Posterior vena cava (tissue), 2 donors: Measurements from ENCODE around the gene PAPOLG. TPM values are rescaled to one million over a fixed set of nuclear protein-coding genes. Genes with fewer than 3 reads are reported as not detected.
"Not testable (repeated sequence)": the region's sequence is repeated elsewhere in the genome, so short reads cannot be mapped to it uniquely, and the experiment has no call there.

Experiments
- DNase-seq: peaks from one replicate; pipeline ENCODE4 v3.0.0-alpha.2; 2020; ENCODE audit warnings: low spot score
- intact Hi-C, 2 donors: fragments of 100-400 bp; cut with DNase I; formaldehyde crosslinking; loops; one replicate each; pipeline versions ENCODE4 v1.14.1 to v1.14.2; 2022 to 2023
- total RNA-seq, 2 donors: library from RNA; stranded (reverse); fragmentation: NEBNext Ultra II Directional; extraction: Animal tissue kit (Norgen Biotek cat#: 25700); gene quantifications; one replicate each; pipeline ENCODE4 v1.2.1, GENCODE V29; 2021
- donor health status: DM: yes; HTN: yes; CAD: no.
- donor health status: DM: yes; HTN: yes; CAD: no.

PAPOLG gene
- total RNA-seq, 2 donors from 2014 or later = 9.3 to 9.9 TPM

DNA sequence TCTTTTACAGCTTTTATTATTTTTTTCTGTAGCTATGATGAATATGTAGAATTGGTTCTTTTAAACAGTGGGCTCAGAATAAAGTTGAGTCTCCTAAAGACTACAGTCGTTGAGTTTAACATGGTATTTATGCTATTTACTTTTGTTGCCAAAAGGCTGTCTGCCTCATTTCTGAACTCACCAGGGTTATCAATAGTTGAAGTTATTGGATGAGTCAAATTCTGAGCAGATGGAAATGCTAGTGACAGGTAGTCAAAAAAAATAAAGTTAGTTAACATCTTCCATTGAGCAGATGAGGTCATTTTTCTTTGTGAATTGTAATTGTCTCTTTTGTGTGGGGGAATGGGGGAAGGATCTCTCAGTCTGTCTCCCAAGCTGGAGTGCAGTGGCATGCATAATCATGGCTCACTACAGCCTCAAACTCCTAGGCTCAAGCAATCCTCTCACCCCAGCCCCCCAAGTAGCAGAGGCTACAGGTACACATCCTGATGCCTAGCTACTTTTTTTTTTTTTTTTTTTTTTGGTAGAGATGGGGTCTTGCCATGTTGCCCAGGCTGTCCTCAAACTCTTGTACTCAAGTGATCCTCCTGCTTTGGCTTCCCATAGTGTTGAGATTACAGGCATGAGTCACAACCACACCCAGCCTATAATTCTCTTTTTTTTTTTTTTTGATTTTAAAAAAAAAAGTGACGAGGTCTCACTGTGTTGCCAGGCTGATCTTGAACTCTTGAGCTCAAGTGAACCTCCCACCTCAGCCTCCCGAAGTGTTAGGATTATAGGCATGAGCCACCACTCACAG lies 8.9 kb downstream of the PAPOLG start:
- no peak for DNase-seq
- intact Hi-C loops = no loop called here

DNA sequence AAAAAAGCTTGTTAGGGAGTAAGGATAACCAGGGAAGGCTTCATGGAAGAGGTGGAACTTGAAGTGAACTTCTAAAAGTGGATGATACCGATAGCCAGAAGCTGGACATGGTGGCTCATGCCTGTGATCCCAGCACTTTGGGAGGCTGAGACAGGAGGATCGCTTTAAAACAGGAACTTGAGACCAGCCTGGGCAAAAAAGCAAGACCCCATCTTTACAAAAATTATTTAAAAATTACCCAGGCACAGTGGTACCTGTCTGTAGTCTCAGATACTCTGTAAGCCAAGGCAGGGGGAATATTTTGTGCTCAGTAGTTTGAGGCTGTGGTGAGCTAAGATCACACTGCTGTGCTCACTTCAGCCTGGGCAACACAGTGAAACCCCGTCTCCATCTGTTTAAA lies 10.2 kb downstream of the PAPOLG start:
- intact Hi-C loops = no loop called here
- no peak for DNase-seq

DNA sequence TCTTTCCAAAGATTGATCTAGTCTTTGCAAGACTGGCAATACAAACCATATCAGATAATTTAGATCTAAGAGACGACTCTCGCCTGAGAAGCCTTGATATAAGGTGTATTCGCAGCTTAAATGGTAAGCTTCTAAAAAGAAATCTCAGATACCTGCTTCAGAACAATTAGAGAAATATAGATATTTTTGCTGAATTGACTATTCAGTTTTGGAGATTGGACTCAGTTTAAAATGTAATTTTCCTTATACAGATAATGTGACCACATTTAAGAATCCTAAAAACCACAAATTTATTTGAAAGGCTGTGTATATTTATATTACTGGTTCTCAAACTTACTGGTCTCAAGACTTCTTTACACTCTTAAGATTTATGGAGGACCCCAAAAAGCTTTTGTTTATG lies 15.4 kb downstream of the PAPOLG start:
- no peak for DNase-seq
- intact Hi-C loops = no loop called here

DNA sequence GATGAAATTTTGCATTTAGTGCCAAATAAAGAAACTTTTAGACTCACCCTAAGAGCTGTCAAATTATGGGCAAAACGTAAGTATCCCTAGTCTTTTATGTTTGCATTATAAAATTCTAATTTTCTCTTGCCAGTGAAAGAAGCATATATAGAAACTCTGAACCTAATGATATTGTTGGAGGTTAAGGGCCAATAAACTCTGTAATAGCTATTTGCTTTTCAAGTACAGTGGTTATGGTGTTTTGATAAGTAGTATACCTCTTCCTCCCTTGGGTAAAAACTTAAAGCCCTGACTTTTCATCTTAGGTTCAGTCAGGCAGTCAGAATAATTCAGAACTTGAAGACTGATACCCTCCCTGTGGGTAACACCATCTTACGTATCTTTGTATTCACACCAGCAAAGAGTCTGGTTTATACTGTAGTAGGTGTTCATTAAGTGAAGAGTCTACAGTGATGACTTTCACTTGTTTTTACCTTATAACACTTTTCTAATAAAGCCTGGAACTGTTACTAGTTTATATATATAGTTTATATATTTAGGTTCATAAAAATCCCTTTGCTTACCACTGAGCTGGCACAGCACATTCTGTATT lies 19.1 kb downstream of the PAPOLG start:
- no peak for DNase-seq
- intact Hi-C loops = no loop called here

DNA sequence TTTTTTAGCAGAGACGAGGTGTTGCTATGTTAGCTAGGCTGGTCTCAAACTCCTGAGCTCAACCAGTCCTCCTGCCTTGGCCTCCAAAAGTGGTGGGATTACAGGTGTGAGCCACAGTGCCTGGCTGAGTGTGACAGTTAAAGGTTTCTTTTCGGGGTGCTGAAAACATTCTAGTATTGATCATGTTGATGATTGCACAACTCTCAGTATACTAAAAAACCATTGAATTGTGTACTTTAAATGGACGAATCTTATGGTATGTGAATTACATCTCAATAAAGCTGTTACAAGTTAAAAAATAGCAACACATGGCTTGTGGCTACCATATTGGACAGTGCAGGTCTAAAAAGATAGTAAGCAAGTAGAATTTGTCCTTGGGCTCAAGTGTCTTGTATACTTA lies 22.3 kb downstream of the PAPOLG start:
- no peak for DNase-seq
- intact Hi-C loops = no loop called here

DNA sequence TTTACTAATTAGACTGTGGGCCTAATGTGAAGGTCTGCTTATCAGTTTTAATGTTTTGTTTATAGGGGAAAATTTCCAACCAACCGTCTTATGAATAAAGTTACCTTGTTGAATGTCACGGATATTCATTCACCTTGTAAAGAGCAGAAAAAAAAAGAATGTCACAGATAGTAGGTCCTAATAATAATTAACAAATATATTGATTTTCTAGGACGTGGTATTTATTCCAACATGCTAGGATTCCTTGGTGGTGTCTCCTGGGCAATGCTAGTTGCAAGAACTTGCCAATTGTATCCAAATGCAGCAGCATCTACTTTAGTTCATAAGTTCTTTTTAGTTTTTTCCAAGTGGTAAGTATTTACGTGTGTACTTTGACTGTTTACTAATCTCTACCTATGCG lies 23.4 kb downstream of the PAPOLG start:
- intact Hi-C loops = no loop called here
- no peak for DNase-seq

DNA sequence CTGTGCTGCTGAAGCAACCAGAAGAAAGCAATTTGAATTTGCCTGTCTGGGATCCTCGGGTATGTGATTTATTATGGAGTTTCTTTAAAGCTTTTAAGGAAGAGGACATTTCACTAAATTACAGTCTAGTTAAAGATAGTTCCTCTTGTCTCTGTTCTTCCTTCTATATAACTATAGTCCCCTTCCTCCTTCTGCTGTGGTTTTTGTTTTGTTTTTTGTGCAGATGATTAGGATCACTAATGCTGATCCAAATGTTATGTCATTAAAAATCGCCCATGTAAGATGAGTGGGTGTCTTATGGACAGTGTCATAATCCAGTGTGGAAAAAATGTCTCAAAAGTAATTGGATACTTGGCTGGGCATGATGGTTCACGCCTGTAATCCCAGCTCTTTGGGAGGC lies 24.7 kb downstream of the PAPOLG start:
- DNase-seq = no peak
- intact Hi-C loops = no loop called here

DNA sequence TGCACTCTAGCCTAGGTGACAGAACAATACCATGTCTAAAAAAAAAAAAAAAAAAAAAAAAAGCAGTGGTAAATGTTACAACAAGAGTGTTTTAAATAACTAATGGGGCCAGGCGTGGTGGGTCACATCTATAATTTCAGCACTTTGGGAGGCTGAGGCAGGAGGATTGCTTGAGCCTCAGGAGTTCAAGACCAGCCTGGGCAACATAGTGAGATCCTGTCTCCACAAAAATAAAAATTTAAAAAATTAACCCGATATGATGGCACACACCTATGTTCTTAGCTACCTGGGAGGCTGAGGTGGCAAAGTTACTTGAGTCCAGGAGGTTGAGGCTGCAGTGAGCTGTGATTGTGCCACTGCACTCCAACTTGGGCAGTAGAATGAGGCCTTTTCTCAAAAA lies 37.1 kb downstream of the PAPOLG start:
- no peak for DNase-seq
- intact Hi-C loops = no loop called here

DNA sequence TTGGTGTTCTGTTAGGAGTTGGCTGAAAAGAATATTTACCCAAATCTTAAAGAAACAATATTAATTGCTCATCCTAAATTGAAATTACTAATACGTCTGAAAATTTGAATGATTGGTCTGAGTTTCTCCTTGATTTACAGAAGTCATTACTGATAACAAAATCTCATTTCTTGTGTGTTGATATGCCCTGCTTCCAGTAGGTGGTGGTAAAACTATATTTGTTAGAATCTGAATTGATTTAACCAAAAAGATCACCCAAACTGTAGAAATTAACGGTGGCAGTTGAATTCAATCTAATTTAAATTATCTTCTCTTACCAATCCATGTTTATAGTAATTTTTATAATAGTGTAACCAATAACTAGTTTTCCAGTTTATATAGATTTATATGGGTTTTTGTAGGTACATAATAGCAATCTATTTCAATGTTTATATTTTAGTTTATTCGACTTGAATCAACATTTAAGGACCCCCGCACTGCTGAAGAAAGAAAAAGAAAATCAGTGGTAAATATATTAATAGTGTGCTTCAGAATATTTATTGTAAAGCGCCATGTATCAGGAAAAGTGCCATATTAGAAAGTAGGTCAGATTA lies 38.3 kb downstream of the PAPOLG start:
- DNase-seq = no peak
- intact Hi-C loops = no loop called here

DNA sequence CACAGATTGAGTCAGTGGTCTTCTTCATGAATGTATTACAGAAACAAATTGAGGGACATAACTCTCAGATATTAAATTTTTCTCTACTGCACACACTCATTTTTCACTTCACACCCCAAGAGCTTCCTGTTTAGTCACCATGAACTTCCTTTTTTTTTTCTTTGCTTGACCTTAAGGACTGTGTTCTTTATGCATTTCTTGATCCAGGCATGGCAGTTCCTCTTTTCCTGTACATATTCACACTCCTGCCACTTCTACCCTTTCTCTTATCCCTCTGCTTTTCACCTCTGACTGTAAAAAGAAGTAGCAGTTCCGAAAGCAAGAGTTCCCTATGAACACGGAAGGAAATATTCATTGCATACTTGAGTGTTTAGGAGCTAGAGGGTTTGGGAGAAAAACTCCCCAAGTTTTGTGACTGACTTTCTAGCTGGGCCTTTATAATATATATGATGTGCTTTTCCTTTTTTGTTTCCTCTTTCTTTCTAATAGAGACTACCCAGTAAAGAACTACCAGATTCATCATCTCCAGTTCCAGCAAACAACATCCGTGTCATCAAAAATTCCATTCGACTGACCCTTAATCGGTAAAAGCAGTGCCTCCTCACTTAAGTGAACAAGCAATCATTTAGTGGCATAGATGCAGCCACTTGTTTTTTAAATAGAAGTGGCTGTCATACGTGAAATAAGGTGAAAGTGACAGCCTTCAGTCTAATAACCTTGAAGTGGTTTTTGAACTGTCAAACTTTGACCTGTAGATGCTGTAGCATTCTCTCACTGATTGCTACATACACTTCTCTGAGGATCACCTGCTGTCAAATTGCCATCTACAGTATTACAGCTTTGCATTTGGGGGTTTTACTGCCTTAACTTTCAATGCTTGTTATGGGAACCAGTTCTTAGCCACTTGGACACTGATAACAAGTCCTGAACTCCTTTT lies 40.8 kb downstream of the PAPOLG start:
- DNase-seq = no peak
- intact Hi-C loops = no loop called here

DNA sequence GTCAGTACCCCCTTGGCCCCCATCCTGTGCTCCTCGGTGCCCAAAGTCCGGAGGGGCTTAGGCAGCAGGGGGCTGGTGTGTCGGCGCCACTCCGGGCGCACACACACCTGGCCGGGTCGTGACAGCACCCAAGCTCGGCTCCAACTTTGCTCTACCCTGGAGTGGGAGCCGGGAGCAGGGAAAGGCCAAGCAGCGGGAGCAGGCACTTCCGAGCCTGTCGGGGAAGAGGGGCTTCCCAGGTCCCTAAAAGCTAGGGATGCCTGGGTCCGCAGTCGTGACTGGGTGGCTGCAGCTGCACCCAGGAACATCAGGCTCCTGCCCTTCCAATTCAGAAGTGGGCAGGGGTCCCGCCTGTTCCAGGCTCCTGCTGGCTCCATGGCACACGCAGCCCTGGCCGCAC lies 48.4 kb downstream of the PAPOLG start:
- no peak for DNase-seq
- intact Hi-C loops = no loop called here

DNA sequence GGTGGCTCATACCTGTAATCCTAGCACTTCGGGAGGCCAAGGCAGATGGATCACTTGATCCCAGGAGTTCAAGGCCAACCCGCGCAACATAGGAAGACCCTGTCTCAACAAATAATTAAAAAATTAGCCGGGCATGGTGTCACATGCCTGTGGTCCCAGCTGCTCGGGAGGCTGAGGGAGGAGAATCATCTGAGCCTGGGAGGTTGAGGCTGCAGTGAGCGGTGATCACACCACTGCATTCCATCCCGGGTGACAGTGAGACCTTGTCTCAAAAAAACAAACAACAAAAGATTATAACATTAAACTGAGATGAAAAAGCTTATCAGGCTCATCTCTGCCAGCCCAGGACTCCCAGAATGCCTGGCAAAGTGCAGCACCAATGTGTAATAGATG lies 50.5 kb downstream of the PAPOLG start:
- intact Hi-C loops = no loop called here
- no peak for DNase-seq

DNA sequence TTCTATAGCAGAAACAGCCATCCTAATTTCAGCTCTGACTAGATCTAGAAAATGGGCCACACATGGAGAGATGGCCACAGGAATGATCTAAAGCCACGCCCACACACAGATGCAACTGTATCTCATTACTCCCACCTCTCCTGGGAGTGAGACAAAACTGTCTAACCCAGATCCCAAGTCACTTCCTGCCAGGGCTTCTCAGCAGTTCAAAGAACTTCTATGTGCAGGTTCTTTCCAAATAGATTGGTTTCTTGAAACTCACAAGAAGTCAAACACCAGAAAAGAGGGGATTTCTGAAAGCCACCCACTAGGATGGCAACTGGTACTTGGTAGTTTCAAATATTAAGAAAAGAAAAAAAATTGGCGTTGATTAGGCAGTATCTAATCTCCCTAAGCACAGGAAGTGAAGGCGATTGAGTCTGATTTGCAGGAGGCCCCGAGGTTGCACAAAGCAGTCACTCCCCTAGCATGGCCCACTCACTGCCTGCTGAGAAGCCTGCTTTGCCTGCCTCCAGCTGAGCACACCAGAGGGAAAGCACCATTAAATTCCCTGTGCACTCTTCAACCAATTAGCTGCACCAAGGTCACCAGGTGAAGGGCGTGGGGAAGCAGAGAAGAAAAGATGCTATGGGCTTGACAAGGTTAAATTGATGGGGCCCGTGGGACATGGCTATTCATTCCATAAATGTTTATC lies 51.1 kb downstream of the PAPOLG start:
- DNase-seq = no peak
- intact Hi-C loops = loop anchor here in 1 of 2 donors (1.0 kb wide), 1 partner anchor 22 kb away; no protein-coding TSS in a partner anchor

DNA sequence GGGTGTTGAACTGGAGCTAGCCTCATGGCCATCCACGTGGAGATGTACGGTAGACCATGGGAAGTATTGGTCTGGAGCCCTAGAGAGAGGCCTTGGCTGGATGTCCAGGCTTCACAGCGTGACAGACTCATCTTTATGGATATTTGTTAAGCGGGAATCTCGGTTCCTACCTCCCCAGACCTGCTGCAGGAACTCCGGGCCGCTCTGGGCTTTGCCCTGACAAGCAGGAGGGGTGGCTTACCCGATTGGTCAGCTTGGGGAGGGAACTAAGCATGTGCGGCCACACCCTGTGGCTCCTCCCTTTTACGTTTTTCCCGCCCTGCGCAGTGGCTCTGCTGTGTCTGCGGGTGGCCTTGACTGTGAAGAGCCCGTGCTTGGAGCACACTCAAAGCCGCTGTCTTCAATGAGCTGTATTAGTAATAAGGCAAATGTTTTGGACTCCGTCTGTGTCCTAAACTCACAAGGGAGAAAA lies 52.3 kb downstream of the PAPOLG start:
- intact Hi-C loops = no loop called here
- no peak for DNase-seq

DNA sequence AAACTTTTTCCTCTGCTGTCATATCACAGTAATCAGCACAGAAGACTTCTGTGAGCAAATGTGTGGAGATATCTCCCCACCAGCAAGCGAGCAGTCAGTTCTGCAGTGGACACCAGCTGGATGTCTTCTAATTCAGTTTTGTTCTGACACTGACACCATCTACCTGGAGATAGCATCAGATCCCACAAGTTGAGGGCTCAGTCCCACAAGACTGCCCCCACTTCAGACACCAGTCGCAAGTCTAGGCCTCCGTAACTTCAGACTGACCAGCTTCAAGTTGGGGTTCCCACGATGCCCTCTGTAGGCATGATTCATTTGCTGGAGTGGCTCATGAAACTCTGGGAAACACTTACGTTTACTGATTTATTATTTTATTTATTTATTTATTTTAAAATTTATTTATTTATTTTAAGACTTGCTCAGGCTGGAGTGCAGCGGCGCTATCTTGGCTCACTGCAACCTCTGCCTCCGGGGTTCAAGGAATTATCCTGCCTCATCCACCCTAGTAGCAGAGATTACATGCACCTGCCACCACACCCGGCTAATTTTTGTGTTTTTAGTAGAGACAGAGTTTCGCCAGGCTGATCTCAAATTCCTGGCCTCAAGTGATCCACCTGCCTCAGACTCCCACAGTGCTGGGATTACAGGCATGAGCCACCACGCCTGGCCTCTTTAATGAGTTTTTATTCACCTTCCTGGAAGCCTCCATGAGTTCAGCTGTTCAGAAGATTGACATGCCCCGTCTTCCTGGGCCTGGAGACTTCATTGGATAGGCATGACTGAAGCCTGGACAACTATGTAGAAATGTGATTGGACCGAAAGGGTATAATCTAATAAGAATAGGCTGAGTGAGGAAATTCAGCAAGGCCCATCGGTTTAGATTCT lies 55.7 kb downstream of the PAPOLG start:
- intact Hi-C loops = no loop called here
- no peak for DNase-seq

DNA sequence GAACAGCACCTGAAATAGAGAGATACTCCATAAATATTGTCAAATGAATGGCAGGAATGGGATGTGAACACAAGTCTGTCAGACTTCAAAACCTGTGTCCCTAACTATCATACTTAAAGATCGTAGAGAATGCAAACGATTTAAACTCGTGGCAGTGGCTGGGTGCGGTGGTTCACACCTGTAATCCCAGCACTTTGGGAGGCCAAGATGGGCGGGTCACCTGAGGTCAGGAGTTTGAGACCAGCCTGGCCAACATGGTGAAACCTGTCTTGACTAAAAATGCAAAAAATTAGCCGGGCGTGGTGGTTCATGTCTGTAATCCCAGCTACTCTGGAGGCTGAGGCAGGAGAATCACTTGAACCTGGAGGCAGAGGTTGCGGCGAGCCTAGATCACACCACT lies 61.1 kb downstream of the PAPOLG start:
- DNase-seq, intact Hi-C loops: not testable (repeated sequence)

DNA sequence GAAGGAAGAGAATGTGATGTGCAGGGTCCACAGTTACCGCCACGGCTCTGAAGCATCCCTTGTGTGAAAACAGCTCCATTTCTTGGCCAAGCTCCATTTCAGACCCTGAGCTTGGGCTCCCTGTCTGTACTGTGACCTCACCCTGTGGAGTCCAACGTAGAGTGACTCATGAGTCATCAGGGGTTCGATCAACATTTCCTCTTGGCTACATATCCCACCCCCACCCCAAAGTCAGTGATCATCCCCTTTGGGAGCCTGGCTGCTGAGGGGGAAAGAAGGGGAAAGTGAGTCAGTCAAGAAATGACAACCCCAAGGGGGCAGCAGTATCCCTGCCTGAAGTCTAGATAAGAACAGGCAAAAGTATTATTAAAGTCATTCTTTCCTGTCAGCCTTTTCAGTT lies 62.2 kb downstream of the PAPOLG start:
- intact Hi-C loops = no loop called here
- no peak for DNase-seq

DNA sequence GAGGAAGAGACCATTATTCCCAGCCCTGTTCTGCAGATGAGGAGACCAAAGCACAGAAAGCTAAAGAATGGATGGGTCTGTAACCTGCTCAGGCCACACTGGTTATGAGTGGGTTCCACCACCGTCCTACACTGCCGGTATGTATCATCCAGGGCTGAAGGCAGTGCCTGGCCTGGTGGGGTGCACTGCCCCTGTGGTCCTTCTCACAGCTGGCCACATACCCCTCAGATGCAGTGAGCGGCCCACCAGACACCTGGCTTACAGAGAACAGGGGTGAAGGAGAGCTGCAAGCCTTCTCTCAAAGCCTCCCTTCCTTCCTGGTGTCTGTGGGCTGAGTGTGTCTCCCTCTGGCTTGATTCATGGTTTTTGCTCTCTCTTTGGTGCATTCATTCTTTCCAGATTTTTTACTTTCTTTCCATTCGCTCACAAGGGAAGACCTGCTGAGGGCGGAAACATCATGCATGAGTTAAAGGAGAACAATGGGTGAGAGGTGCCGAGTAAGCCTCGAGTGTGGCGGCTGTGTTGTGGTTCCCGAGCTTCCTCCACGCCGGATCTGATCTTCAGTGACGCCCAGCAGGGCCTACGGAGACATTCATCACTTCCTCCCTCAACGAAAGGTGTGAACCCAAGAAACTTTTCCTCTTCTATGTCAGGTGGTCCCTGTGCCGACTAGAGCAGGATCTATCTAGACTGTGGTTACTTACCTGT lies 63.2 kb downstream of the PAPOLG start:
- no peak for DNase-seq
- intact Hi-C loops = no loop called here
